ENCODE results near the gene LSM14A. TPM values are rescaled to one million over a fixed set of nuclear protein-coding genes. Genes with fewer than 3 reads are reported as not detected.
A peak's percentile ranks its signal among the peaks of the same experiment; 100 is the strongest.
"Not testable (repeated sequence)": the region's sequence is repeated elsewhere in the genome, so short reads cannot be mapped to it uniquely, and the experiment has no call there.

Gene LSM14A
- 175 and 201 TPM in 2 replicates for total RNA-seq (2014; rRNA removed; shearing (Covaris generic))

DNA sequence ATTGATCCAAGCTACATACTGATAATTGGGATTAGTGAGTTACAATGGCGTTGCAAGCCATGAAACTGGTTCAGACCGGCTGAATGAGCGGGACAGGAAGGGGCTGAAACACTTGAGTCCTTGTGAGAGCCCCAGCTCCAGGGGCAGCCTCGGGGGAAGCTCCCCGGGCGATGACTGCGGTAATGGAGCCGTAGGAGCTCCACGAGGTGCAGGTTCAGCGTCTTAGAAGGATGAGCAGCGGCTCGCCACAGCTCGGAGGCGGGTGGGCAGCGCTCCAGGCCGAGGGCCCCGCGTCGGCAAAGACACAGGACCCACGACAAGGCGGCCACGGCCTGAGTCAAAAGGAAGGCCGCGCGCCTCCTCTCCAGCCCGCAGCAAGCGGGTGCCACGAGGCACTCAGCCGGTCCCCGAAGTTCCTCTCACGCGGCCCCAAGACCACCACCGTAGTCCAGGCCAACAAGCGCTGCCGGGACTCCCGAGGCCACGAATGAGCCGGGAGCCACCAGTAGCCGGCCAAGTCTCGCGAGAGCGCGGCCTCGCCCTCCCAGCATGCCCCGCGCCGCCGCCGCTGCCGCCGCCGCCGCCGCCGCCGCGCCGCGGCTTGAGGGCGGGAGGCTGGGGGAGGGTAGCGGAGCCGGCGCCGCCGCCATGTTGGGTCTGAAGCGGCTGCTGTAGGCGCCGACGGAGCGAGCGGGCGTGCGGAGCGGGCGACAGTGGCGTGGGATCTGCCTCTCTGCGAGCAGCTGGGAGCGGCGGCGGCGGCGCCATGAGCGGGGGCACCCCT, at the start of gene LSM14A:
Gene LSM14A (plus strand): TSS at position 628 of the 784 bp plus-strand sequence. CDS start 139 bp downstream, at position 767.
- DNase-seq (ENCODE audit: low spot score), result peak; percentile 94

DNA sequence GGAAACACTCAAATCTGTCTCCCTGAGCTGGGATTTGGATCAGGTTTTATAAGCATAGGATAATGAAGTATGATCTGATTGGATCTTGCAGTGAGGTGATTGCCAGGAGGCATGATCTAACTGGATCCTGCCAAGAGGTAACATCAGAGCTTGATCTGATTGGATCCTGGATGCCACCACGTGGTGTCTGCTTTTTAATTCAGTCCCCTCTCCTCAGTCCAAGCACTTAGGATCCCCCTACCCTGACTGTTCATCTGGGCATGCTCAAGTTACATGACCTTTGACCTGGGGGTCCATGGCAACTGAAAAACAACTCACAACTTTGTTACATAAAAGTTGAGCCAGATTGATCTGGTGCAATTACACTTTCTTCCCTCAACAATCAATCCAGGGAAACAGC, 47.5 kb upstream of the LSM14A start:
- no peak for DNase-seq (ENCODE audit: low spot score)

DNA sequence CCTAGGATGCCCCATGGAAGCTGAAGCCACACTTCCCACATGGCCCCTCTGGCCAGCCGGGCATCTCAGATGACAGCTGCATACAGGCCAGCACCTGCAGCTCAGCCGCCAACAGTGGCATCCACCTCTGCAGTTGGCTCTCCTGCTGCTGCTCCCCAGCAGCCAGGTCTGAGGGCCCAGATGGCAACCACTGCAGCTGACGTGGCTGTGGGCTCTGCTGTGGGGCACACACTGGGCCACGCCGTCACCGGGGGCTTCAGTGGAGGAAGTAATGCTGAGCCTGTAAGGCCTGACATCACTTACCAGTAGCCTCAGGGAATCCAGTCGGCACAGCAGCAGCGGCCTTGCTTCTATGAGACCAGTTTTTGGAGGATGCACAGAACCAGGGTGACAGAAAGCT, 45.3 kb upstream of the LSM14A start:
- no peak for DNase-seq (ENCODE audit: low spot score)

DNA sequence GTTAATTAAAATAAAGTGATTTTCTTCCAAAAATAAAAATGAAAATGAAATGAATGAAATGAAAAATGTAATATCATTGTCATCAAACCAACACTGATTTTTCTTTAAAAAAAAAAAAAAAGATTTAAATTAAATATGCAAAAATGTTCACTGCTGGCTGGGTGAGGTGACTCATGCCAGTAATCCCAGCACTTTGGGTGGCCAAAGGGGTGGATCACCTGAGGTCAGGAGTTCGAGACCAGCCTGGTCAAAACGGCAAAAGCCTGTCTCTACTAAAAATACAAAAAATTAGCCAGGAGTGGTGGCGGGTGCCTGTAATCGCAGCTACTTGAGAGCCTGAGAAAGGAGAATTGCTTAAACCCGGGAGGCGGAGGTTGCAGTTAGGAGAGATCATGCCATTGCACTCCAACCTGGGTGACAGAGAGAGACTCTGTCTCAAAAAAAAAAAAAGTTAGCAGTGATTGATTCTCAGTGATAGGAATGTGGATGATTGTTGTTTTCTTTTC, 44.6 kb upstream of the LSM14A start:
- DNase-seq (ENCODE audit: low spot score), result no peak

DNA sequence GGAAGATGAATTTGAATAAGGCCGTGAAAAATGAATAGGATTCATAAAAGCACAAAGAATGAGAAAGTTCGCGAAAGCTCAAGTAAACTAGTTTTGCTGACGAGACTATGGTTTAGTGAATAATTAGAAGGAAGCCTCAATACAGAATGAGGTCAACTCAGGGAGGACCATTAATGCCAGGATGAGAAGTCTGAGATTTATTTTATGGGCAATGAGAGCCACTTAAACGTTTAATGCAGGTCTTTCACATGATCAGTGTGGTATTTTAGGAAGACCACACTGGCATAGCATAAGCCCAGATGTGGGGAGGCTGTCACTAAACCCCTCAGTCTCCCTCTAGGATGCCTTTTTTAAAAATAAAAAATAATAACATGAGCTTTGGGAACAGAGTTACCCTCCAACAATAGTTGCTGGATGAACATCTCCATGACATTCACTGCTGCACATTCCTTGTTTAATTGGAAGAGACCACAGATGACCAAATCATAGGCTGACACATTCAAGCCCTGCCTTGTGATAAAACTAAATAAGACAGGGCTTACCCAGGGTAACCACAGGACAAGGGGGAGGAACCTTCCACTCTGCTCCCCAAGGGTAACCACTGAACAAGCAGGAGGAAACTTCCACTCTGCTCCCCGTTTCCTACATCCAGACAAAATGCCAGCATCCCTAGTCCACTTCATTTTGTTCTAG, 43.6 kb upstream of the LSM14A start:
- DNase-seq (ENCODE audit: low spot score), result no peak

DNA sequence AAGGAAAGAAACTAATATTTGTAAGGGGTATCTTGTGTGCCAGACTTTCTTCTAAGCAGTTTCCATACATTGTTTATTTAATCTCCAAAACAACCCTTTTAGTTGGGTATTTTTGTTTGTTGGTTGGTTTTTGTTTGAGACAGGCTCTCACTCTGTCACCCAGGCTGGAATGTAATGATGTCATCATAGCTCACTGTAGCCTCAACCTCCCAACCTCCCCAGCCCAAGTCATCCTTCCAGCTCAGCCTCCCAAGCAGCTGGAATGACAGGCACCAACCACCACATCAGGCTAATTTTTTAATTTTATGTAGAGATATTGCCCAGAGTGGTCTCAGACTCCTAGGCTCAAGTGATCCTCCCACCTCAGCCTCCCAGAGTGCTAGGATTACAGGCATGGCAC, 41.2 kb upstream of the LSM14A start:
- DNase-seq (ENCODE audit: low spot score), result no peak

DNA sequence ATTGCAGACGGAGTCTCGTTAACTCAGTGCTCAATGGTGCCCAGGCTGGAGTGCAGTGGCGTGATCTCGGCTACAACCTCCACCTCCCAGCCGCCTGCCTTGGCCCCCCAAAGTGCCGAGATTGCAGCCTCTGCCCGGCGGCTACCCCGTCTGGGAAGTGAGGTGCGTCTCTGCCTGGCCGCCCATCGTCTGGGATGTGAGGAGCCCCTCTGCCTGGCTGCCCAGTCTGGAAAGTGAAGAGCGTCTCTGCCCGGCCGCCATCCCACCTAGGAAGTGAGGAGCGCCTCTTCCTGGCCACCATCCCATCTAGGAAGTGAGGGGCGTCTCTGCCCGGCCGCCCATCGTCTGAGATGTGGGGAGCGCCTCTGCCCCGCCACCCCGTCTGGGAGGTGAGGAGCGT, 40.2 kb upstream of the LSM14A start:
- DNase-seq (ENCODE audit: low spot score), result not testable (repeated sequence)

DNA sequence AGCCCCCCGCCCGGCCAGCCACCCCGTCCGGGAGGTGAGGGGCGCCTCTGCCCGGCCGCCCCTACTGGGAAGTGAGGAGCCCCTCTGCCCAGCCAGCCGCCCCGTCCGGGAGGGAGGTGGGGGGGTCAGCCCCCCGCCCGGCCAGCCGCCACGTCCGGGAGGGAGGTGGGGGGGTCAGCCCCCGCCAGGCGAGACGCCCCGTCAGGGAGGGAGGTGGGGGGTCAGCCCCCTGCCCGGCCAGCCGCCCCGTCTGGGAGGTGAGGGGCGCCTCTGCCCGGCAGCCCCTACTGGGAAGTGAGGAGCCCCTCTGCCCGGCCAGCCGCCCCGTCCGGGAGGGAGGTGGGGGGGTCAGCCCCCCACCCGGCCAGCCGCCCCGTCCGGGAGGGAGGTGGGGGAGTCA, 39.6 kb upstream of the LSM14A start:
- not testable (repeated sequence) for DNase-seq (ENCODE audit: low spot score)

DNA sequence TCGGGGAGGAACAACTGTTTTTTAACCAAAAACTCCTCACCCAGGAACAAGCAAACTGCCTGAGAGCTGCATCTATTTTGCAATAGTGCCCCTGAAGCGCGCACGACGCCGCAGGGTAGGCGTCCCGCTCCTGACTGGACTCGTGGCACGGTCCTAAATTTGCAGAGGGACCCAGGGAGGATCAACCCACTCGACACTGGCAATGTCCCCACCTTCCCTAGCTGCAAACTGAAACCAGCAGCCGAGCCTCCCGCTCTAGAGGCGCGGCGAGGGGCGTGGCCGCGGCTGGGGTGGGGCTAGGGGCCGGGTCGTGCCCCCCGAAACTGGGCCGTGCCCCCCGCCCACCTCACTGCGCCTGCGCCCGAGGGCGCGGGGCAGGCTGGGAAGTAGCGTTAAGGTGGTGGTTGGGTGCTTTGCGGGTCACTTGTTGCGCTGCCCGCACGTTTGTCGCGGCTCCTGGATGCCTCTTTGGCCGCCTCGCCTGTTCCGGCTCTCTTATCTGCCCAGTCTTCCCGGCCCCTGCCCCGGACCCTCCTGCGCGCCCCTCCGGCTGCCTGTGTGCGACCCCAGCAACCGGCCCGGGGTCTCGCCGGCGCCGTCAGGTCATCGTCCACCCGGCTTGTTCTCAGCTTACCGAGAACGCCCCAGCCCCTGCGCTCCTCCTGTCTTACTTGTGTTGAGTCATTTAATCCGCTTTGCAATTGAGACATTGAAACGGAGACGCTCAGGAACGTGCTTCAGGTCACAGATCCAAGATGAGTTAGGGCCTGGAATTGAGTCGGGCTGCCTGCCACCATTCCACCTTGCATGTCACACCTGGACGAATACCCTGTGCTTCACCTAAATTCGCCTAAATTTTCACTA, 37.9 kb upstream of the LSM14A start:
- peak; percentile 76 for DNase-seq (ENCODE audit: low spot score)

DNA sequence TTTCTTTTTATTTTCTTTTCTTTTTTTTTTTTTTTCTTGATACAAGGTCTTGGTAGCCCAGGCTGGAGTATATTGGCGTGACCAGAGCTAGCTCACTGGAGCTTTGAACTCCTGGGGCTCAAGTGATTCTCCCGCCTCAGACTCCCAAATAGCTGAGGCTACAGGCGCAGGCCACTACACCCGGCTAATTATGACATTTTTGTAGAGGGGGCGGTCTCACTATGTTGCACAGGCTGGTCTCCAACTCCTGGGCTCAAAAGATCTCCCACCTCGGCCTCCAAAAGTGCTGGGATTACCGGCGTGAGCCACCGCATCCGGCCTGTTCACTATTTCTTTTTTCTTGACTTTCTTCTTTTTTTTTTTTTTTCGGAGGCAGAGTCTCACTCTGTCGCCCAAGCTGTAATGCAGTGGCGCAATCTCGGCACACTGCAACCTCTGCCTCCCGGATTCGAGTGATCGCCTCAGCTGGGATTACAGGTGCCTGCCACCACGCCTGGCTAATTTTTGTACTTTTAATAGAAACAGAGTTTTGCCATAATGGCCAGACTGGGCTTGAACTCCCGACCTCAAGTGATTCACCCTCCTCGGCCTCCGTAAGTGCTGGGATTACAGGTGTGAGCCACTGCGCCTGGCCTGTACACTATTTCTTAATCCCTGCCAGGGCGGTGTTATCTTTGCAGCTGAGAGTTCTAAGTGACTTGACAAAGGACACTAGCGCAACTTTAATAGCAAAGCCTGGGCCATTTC, 37.1 kb upstream of the LSM14A start:
- DNase-seq (ENCODE audit: low spot score), result no peak

DNA sequence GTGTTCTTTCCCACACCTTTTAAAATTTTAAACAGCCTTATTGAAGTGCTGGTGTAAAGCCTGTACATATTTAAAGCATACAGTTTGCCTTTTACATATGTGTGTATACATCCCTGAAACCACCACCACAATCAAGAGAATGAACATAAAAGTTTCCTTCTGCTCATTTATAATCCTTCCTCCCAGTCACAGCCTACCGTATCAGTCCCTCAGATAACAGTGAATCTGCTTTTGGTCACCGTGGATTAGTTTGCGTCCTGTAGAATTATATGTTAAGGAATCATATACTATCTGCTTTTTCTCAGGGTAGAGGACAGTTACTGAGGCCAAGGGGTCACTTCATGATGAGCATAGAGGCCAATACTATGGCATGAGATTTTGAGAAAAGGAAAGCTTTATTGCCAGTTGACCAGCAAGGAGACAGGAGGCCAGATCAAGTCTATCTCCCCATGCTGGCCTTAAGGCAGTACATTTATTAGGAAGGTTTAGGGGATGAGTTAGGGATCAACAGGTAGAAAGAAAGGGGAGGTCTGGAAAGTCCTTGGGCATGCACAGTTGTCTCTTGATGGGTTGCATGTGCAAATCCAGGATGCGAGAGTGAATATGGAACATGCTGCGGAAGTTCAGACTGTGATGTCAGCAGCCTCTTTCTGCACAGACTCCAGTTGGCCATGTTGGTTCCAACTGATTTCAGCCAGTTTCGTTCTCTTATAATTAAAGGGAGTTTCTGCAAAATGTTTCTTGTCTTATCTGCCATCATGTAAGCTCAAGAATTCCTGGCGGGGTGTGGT, 36.3 kb upstream of the LSM14A start:
- DNase-seq (ENCODE audit: low spot score), result no peak

DNA sequence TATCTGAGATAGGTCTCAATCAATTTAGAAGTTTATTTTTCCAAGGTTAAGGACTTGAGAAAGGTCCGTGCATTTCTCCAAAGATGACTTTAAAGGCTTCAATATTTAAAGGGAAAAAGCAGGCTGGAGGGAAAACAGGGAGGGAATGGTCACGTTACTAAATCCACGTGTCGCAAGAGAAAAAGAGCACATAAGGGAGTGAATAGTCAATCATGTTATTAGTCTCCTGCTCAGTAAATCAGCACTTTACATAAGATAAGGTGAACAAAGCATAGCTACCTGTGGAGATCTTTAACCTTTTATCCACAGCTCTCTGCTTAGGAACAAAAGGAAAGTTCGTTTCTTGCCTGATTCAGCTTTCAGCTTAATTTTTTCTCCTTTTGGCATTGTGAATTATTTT, 31.3 kb upstream of the LSM14A start:
- DNase-seq (ENCODE audit: low spot score), result no peak

DNA sequence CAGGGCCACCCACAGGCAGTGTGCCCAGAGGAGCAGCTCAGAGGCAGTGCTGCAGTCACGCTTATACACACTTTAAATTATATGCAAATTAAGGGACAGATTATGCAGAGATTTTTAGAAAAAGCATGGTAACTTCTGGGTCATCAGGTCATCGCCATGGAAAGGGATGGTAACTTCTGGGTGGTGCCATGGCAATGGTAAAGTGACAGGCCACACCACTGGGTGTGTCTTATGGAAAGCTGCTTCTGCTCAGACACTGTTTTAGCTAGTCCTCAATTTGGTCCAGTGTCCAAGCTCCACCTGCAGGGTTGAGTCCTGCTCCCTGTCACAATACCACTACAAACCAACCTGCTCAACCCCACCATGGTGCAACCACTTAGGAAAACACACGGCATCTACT, 29.9 kb upstream of the LSM14A start:
- DNase-seq (ENCODE audit: low spot score), result no peak

DNA sequence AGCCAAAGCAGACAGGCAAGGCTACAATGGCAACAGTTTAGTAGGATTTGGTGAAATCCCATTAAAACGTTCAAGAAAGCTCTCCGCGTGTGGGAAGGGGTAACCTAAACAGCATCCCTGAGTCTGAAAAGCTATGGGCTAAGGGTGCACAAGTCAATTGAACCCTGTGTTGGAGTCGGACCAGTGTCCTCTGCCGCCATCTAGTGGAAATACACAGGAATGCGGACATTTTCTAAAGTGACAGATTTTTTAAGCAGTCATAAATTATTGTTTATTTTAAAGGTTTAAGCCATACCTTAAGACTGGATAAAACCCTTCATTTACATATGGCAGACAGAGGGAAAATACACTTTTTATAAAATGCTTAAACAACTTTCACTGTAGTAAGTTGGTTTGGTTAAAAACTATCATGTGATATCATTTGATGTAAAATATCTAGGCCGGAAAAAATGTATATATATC, 26.5 kb upstream of the LSM14A start:
- peak; percentile 87 for DNase-seq (ENCODE audit: low spot score)

DNA sequence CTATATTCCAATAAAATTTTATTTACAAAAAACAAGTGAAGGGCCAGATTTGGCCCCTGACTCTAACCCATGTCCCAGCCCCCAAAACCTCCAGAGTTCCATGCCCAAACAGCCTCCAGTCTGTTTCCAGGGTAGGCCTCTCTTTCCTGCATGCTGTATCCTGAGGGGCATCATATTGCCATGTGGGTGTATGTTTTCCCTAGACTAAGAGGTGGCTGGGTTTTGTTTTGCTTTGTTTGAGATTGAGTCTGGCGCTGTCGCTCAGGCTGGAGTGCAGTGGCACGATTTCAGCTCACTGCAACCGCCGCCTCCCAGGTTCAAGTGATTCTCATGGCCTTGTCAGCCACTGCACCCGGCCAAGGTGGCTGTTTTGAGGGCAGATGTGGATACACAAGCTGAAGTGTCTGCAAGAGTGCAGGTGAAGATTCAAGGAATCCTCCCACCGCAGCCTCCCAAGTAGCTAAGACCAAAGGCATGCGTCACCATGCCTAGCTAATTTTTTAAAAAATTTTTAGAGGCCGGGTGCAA, 23.6 kb upstream of the LSM14A start:
- DNase-seq (ENCODE audit: low spot score), result no peak

DNA sequence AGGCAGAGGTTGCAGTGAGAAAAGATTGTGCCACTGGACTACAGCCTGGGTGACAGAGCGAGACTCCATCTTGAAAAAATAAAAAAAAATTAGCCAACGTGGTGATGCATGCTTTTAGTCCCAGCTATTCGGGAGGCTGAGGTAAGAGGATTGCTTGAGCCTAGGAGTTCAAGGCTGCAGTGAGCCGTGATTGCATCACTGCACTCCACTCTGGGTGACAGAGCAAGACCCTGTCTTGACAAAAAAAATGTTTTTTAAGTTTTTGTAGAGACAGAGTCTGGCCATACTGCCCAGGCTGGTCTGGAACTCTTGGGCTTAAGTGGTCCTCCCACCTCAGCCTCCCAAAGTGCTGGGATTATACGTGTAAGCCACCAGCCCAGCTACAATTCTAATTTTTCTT, 22.4 kb upstream of the LSM14A start:
- no peak for DNase-seq (ENCODE audit: low spot score)

DNA sequence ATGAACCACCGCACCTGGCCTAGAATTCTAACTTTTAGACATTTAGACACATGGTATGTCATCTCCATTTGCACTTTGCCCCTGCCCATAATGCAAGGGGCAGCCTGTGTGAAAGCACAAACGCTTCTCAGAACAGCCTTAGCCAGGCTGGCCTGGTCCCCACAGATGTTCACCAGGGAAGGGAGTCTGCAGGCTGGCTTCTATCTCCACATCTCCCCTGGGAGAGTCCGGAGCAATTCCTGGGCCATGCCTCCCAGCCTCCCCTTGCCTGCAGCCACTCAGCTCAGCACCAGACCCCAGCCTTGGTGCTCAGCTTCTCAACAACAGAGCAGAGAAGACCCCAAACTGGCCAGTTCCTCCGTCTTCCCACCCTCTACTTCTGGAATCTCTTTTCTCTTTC, 21.7 kb upstream of the LSM14A start:
- DNase-seq (ENCODE audit: low spot score), result no peak

DNA sequence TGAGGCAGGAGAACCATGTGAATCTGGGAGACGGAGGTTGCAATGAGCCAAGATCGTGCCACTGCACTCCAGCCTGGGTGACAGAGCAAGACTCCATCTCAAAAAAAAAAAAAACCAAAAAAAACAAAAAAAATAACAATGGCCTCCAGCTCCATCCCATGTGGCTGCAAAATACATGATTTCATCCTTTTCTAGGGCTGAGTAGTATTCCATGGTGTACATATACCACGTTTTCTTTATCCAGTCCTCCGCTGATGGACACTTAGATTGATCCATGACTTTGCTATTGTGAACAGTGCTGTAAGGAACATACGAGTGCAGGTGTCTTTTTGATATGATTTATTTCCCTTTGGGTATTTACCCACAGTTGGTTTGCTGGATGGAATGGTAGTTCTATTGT, 20.9 kb upstream of the LSM14A start:
- no peak for DNase-seq (ENCODE audit: low spot score)

DNA sequence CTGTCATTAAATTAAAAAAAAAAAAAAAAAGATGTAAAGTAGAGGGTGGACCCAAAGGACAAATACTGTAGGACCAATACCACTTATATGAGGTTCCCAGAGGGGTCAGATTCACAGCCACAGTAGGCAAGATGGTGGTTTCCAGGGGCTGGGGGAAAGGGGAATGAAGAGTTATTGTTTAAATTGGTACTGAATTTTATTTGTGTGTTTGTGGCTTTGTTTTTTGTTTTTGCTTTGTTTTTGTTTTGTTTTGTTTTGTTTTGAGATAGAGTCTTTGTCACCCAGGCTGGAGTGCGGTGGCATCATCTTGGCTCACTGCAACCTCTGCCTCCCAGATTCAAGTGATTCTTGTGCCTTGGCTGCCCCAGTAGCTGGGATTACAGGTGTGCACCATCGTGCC, 17.9 kb upstream of the LSM14A start:
- DNase-seq (ENCODE audit: low spot score), result no peak

DNA sequence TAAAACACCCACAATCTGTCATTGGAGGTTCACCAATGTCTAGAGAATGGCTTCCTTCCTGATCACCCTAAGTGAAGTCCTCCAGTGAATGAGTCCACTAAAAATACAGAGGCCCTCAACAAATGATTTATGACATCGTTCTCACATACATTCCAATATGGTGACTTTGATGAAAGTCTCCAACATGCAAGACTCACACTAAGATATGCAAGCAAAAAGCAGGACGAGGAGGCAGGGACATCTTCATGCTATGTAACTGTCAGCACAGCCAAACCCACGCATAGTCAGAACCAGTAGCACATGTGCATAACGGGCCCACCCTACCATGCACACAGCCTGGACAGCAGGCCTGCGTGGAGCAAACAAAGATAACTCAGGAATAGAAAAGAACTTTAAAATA, 16.6 kb upstream of the LSM14A start:
- DNase-seq (ENCODE audit: low spot score), result no peak

Data from HT-29 (cell line).